Measurements from ENCODE around the gene NGEF.

Gene NGEF

GRCh38 chr2:232967474-232967873 is 45.6 kb downstream of the NGEF start:
- DNase-seq (ENCODE audit: low read depth), result no peak

- no peak for DNase-seq (ENCODE audit: low read depth)
Measured at GRCh38 chr2:232966122-232966521, 46.9 kb downstream of the NGEF start.

GRCh38 chr2:232963913-232964312 is 49.1 kb downstream of the NGEF start:
- no peak for DNase-seq (ENCODE audit: low read depth)

DNA sequence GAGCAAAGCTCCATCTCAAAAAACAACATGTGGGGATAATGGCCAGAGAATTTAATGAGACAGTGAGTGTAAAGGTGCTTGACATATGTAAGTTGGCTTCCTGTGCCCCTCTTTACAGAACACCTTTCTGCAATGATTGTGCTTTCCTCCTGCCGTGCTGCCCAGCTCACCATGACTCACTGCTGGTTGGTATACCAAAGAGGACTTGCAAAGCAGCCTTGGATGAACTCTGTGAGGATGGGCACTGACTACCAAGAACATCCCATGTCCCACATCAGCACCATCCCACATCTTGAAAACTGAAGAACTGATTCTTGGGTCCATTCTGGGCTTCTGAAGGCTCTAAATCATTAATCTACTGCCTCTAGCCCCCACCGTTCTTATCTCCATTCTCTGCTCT is 52.2 kb downstream of the NGEF start:
- DNase-seq (ENCODE audit: low read depth), result no peak

GRCh38 chr2:232959139-232959538 is 53.9 kb downstream of the NGEF start:
- no peak for DNase-seq (ENCODE audit: low read depth)

DNA sequence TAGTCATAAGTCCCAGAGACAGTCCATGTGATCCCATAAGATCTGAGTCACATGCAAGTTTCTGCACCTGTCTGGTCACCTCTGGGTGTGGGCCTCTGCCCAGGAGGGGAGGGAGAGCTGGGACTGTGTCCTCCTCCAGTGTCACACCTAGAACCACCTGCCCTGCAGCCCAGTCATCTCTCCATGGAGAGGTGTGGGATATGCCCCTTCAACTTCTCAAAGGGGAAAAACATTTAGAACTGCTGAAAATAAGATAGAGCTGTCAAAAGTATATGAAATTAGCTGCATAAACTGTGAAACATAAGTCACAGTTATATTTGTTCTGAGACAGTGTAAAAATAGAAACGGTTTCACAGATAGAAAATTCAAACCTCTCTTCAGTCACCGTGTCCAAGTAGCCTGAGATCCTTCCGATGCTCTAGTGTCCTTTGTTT is 55.4 kb downstream of the NGEF start:
- DNase-seq (ENCODE audit: low read depth), result no peak

- no peak for DNase-seq (ENCODE audit: low read depth)
Measured at GRCh38 chr2:232955856-232956255, 57.2 kb downstream of the NGEF start.

DNA sequence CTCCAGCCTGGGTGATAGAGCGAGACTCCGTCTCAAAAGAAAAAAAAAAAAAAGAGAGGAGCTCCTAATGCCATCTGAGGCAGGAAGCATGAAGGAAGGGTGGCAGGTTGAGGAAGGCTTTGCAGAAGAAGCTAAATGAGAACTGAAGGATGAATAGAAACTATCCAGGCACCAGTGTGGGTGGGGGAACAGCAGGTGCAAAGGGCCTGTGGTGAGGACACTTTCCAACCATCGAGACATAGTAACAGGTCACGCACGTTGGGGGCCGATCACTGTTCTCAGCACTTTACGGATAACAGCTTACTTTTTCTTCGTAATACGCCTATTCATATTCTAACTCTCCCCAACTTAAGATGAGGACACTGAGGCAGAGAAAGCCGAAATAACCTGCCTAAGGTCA is 58.4 kb downstream of the NGEF start:
- DNase-seq (ENCODE audit: low read depth), result no peak

DNA sequence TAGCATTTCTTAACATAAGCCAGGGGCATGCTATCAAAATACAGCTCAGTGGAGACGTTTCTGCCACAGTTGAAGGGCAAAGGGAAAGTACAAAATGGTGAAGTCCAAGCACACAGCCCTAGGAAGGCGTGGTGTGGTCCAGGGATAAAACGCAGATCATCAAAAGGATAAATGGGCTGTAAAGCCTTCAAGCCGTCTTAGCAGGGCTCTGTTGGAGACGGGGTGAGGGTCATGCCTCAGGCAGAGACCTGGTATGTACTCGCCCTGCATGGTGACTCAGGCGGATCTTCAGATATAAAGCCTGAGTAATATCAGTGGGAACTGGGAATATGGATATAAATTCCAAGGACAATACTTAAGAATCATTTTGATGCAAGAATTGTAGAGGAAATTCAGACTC is 61.2 kb downstream of the NGEF start:
- DNase-seq (ENCODE audit: low read depth), result no peak

DNA sequence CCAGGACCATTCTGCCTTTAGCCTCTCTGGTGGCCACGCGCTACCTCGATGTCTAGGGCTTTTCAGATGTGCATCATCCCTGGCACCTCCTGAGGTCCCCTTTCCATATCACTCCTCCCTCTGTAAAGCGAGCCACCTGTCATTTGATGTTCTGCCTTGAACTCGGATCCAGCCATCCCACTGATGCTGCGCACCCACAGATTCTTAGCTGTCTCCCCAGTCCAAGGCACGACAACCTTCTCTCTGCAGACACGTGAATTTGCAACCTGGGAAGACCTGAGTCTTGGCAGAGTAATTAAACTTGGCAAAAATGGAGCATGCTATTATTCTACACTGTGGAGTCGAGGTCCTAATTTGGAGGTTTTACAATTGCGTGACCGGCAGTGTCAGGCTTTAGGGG is 61.9 kb downstream of the NGEF start:
- DNase-seq (ENCODE audit: low read depth), result no peak

- DNase-seq (ENCODE audit: low read depth), result no peak
Measured at GRCh38 chr2:232950751-232951150, 62.3 kb downstream of the NGEF start.

DNA sequence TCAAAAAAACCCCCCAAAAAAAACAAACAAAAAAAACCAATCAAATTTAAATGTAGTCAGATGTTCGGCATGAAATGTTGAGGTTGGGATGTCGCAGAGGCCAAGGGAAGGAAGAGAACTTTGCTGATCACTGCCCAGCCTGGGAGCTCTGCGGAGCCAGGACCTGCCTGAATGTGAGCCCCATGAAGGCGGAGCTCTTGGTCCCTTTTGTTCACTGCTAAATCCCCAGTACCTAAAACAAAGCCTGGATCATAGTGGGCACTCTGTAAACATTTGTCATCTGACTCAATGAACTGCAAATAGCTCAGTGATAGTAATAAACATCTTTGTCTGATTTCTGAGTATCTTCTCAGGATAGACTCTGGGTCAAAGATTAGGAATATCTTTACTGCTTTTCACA is 64.0 kb downstream of the NGEF start:
- no peak for DNase-seq (ENCODE audit: low read depth)

DNA sequence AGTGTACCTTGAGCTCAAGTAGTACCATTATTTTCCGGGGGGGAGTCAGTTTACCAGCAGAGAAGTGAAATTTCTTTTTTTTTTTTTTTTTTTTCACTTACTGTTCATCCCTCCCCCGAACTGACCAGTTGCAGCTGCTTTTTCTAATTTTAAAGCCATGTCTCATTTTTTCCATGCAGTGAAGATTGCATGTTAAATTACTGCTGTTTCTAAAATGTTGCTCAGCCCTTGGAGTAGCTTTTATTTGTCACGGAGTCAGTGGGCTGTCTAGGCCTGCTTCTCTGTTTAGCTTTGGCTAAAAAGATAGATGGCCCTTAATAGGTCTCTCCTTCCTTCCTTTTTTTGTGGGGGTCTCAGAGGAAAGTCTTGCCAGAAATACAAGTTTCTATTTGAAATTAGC is 70.2 kb downstream of the NGEF start:
- DNase-seq (ENCODE audit: low read depth), result no peak

DNA sequence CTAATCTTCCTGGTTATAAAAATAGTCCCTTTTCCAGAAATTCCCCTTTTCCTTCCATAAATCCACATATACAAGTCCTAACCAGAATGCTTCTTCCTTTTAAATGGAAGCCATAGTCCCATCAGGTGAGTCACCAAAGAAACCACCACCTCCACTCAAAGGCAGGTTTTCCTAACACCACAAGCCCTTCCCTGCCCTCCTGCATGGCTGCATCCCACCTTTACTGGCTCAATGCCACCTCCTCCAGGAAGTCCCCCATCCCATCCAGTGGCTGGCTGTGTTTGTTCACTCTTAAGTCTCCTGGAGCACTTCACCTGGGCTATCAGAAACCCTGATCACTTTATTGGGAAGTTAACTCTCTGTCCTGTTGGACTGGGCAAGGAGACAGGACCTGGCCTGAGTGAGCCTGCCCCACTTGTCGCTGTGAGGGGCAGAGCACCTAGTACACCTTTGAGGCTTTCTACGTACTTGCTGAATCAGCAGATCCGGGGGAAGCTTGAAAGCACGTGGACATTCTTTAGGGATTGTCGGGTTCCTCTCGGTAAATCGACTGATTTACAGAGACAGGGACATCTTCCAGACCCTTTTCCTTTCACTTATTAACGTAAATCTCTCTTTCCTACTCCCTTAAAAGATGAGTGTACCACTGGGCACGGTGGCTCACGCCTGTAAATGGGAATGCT is 71.0 kb downstream of the NGEF start:
- DNase-seq (ENCODE audit: low read depth), result no peak

DNA sequence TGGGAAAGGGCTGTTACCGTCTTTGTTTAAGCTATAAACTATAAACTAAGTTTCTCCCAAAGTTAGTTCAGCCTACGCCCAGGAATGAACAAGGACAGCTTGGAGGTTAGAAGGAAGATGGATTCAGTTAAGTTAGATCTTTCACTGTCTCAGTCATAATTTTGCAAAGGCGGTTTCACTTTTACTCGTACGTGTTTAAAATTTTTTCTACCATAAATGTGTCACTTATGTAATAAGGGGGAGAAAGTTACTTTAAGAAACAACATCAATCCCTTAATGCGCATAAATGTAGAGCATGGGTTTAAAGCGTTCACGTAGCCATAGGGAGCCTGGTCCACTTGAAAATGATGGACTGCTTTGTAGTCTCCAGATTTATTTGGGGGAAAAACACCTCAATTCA is 71.7 kb downstream of the NGEF start:
- DNase-seq (ENCODE audit: low read depth), result no peak

GRCh38 chr2:232940724-232941123 is 72.3 kb downstream of the NGEF start:
- DNase-seq (ENCODE audit: low read depth), result no peak

DNA sequence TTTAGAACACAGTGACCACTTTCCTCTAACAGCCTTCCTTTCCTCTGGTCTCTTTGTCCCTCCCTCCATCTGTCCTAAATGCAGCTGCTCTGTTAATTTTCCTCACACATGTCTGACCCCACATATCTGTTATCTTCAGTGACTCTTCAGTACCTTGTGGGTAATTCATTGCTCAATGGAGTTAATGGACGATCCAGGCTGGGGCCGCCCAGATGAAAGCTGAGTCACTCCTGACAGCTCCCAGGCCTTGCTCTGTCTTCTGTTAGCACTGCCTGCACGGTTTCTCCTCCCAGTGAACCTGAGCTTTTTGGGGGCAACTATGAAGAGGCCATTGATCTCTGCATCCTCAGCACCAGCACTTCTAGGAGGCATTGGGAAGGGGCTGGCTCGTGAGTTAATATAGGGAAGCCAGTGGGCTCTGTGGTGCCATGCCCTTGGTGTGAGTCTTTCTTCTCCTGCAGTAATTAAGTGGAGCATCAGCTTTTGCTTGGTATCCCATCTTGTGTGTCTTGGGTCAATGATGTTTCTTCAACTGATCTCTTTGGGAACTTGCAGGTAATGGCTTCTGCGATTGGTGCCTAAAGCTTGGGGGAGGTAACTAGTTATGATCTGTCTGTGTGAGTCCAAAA is 75.7 kb downstream of the NGEF start:
- no peak for DNase-seq (ENCODE audit: low read depth)

- no peak for DNase-seq (ENCODE audit: low read depth)
Measured at GRCh38 chr2:232931636-232932035, 81.4 kb downstream of the NGEF start.

GRCh38 chr2:232930059-232930400 is 83.0 kb downstream of the NGEF start:
- DNase-seq (ENCODE audit: low read depth), result no peak

DNA sequence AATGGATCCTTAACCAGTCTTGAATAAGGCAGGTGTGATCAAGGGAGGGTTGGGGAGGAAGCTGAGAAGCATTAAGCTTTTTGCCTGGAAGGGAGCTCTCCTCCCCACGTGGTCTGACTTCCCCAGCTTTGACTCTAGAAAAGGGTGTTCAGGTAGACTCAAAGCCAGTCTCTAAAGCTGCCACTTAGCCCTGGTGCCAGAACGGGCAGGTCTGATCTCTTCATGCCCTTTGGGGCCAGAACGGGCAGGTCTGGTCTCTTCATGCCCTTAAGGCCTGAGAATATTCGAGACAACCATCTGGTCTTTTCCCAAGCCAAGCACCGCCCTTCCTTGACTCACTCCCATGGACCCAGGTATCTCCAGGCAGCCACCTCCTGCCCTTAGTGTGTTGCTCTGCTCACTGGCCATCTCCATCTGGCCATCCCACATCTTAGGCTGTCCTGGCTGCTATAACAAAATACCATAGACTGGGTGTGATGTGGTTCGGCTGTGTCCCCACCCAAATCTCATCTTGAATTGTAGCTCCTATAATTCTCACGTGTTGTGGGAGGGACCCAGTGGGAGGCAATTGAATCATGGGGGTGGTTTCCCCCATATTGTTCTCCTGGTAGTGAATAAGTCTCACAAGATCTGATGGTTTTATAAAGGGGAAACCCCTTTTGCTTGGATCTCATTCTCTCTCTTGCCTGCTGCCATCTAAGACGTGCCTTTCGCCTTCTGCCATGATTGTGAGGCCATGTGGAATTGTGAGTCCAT is 83.6 kb downstream of the NGEF start:
- DNase-seq (ENCODE audit: low read depth), result no peak

DNA sequence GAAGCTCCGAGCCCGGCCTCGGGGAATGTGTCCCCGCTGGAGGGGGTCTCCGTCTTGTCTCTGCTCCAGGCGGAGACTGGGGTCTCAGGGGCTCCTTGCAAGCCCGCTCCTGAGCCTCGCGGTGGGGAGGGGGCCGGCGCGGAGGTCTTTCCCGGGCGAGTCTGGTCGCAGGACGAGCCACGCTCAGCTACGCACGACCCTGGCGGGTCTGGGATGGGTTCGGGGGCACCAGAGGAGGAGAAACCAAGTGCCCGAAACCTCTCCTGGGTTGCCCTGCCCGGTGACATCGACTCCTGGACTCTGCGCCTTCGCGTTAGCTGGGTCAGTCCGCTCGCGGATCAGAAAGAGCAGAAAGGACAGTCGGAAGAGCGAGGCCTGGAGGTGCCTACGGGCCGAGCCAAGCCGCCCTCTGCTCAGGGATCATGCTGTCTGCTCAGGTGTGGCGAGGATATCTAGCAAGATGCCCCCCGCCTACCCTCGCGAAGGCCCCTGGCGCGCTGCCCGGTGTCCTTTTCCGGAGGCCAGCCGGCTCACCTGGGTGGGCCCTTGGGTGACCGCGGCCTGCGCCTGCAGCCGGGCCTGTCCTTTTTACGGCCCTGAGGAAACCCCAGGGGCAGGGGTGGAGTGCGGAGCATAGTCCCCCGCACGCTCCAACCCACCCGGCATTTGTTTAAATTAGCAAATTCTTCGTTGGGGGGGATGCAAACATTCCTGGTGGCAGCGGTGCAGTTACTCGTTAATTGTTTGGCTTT is 84.3 kb downstream of the NGEF start:
- no peak for DNase-seq (ENCODE audit: low read depth)

- no peak for DNase-seq (ENCODE audit: low read depth)
Measured at GRCh38 chr2:232927793-232928550, 85.1 kb downstream of the NGEF start.

Data from stimulated activated CD8-positive, alpha-beta memory T cell treated with anti-CD3 and anti-CD28 coated beads, Interleukin-7, amount 100 ng/mL, for 24 hours (primary cell).